NCI-H1048 (cell line): ENCODE results near the gene PDE6A.

Source experiments
- DNase-seq: peaks from one replicate; lab custom pipeline; 2025; lab: John Stamatoyannopoulos, UW

PDE6A gene

DNA sequence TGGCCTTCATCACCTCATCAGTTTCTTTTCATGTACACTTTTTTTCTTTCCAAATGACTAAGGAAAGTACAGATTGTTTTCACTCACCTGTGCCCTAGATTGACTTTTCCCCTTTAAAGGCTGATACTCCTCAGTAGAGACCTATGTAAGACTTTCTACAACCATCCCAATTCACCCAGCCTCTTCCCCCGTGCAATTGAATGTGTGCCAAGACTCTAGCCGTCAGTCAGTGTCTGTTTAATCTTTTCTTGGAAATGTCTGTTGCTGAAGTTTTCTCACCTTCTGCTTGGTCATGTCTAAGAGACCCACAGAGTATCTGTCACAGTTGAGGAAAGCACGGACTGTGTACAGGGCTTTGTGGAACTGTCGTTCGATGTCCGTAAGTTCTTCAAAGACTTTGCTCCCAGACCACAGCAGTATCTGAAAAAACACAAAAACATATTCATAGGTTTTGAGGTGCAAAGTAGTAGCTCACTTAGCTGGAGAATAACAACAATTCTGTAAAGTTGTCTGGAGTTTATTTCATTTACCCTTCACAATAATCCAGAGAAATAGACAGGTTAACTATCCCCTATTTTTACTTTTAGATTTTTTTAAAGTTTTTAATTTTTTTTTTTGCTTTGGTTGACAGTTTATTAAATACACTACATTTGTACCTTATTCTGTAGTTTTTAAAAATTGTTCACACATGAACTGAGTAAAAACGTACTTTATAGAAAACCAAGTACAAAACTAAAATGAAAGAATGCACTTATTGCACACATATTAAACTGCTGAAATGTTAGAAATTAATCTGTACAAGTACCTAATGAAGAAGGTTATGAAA lies 13.6 kb downstream of the PDE6A start:
- DNase-seq: no peak

DNA sequence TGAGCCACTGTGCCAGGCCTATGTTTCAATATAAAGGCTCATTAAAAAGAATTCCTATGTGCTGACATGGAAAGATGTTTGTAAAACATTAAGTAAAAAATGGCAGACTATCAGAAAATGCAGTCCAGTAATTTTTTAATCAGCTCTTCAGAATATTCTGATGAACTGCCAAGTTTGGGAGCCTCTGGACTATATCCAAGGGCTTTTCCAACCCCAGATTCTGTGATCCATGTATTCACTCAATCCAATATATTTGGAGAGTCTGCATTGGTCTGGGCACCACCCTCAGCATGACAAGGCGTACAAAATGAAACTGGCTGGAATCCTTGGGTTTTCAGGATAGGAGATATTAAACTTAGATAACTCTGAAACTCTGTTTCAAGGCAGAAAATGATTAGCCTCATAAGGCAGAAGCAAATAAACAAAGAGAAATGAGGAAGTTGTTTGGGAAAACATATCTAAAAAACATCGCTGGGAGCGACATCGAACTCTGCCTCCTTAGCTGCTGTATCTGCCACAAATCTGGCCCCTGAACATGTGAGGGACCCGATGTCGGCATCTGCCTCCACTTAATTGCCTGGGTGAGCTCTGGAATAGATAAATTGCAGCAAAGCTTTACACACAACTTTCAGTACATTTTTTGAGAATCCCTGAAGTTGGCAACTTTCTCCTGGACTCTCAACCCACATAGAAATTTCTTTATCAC lies 14.4 kb downstream of the PDE6A start:
- DNase-seq: no peak

DNA sequence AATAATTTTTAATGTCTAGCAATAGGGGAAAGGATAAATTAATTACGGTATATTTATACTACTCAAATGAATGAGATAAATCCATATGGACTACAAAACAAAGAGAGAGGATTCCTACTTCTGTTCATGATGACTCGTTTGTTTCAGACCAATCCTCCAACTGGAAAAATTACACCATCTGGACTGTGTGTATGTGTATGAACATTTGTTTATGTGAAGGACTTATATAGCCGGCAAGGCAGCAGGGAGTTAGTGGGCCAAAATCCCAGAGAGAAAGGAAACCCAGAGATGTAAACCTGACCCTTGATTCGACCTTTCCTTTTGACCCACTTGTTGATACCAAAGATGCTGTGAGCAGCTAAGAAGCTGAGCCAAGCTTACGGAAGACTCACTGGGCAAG lies 20.1 kb downstream of the PDE6A start:
- DNase-seq: no peak

DNA sequence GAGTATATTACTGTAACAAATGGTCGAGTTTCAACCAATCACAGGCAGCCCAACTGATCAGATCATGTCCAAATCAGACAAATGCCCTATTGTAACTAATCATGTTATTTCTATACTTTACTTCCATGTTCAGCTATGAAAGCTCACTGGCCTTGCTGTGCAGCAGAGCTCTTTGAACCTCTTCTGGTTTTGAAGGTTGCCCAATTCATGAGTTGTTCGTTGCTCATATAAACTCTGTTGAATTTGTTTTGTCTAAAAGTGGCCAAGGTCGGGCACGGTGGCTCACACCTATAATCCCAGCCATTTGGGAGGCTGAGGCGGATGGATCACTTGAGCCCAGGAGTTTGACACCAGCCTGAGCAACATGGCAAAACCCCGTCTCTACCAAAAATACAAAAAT lies 21.6 kb downstream of the PDE6A start:
- no peak for DNase-seq

DNA sequence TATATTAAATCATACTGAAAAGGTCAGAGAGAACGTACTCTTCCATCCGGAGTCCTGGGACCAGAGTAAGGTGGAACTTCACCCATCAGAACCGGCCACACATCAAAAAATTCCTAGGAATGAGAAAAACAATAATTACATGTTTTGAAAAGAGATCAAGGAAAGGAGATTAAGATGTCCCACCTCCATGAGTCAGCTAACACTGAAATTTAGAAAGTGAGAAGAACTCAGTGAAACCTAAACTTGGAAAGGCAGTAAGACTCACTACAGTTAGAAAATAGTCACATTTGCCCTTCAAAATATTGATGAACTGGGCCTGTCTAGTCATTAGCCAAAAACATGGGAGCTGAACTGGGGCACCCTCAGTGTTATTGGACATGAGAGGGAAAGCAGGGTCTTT lies 23.0 kb downstream of the PDE6A start:
- no peak for DNase-seq

DNA sequence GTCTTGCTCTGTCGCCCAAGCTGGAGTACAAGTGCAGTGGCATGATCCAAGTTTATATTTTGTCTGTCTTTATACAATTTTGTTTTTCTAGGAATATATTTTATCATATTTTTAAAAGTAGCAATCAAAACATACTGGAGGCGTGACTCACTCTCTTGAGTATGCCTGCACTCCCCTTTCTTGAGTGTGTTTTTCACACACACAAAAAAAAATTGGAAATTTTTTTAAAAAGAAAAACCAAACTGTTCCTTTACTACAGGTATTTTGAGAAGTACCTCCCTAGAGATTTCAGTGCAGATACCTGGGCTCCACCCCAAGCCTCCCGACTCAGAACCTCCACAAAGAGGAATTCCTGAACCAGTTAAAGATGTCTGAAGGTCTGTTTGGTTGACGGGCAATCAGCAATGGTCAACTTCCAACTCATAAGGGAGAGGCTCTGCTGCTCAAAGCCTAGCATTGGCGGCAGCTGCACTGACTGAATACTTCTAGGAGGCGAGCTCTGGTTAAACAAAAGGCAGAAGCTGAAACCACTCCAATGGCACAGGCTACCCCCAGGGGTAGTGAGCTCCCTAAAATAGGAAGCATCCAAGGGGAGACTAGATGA lies 27.4 kb downstream of the PDE6A start:
- DNase-seq: no peak

DNA sequence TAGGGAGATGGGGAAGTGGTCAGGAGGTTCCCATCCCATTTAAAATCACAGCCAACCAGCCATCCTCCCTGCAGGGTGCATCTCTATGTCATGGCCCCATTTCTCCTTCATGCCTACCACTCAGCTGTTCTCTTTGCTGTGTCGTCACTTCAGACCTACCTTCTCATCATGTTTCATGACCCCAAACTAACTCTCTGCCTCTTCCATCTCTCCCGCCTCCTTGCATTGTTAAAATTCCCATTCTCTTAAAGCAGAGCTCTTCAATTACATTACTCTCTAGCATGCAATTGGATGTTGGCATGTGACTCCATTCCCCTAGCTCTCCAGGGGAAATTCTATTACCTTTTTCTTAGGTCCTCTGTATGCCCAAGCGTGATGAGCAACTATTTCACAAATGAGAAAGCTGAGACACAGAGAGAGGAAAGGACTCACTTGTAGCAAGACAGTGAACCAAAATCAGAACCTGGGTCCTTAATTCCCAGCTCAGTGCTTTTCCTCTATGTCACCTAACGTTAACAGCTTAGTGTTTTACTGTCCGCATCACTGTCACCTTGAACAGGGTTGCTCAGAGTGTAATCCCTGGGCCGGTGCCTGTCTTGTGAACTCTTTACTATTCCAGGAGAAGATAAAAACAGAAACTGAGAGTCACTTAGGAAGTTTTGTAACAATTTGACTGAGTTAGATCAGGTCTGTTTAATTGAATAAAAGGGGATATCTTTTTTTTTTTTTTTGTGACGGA lies 28.1 kb downstream of the PDE6A start:
- DNase-seq: no peak

DNA sequence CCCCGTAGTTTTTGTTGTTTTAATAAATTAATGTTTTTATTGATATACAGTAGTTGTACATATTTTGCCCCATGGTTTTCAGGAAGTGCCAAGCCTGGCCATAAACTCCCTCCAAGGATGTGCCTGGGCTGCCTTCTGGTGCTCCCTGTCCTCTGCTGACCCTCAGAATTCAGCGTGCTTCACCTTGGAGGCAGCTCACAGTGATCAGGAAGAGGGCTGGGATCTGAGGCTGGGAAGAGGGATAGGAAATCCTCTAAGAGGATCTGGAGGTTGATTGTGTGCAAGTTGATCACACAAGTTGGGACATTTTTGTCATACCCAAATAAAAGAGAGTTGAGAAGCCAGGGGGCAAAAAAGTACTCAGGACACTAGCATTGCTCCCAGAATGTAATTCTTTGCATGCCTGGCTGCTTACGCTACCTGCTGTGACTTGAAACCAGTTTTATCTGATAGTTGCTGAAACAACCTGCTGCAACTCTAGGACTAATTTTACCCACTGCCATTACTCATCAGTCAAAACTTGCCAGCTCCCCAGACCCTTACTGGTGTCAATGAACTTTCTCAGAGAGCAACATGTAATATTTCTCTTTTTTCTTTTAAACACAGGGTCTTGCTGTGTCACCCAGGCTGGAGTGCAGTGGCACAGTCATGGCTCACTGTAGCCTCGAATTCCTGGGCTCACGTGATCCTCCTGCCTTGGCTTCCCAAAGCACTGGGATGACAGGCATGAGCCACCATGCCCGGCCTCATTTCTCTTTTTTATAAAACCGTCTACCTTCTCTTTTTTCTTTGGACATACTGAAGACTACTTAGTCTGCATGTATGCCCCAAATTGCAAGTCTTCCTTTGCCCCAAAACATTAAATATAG lies 29.0 kb downstream of the PDE6A start:
- DNase-seq: no peak

DNA sequence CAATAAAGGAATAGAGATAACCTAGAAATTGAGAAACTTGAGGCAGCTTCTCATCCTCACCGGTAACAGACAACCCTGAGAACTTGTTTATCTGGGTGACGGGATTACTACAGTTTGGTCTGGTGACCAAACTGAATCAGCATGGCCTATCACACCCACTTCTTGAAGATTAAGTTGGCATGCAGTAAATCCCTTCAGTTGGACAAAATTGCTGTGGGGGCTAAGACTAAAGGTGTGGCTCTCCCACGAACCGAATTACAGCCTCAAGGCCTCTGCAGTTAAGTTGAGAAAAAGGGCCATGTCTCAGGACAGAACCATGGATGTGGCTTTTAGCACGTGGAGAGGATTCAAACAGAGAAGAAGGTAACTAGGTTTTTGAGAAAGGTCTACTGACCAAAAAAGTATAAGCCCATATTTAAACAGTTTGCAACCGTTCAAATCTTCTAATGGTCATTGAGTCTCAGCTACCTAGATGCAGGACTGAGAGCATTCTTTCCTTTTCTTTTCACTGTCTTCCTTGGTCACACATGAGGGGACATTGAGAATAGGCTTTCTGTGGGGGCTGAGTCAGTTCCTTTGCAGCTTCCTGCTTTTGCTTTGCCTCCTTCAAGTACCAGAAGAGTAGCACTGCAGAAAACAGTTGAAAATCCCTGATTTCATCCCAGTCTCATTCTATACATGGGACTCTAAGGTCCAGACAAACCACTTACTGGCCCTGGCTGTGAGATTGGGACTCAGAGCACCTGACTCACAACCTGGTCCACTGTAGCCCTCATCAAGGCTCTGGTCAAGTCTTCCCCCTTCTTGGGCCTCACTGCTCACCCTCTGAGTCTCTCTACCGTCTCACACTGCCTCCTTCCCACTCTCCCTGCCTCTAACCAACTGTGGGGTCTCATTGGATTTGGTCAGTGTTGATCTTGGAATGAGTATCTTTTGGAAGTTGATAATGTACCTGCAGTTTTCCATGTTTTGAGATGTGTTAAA lies 30.9 kb downstream of the PDE6A start:
- no peak for DNase-seq

DNA sequence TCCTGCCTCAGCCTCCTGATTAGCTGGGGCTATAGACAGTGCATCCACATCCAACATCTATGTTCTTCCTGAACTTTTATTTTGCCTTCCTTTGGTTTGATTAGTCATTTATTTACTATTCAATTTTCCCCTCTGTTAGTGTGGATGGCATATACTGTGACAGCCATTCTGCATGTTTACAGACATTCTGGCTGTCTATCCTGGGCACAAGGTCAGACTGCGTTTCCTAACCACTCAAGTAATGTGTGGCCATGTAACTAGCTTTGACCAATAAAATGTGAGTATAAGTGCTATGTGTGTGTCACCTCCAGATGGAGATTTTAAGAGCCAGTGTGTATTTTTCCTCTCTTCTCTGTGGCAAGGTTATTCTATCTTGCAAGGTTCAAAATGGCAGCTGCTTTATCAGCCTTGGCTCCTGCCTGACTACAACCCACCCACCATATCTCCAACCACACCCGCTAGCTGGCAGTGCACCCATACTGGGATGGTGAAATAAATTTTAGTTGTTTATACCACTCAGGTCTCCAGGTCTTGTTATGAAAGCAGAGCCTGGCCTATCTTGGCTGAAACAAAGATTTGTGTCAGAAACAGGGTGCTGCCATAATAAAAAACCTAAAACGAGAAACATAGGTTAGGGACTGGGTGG lies 32.2 kb downstream of the PDE6A start:
- DNase-seq: no peak

DNA sequence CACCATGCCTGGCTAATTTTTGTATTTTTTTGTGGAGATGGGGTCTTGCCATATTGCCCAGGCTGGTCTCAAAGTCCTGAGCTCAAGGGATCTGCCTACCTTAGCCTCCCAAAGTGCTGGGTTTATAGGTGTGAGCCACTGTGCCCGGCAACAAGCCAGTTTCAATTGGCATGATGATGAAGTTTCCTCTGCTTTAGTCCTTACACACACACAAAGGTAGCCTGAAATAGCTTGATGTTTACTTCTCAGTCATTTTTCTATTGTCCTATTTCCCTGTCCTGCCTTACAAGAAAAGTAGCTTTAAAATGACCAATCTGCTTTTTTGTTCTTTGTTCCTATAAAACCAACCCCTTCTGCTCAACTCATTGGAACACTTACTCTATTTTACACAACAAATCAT lies 33.6 kb downstream of the PDE6A start:
- no peak for DNase-seq

DNA sequence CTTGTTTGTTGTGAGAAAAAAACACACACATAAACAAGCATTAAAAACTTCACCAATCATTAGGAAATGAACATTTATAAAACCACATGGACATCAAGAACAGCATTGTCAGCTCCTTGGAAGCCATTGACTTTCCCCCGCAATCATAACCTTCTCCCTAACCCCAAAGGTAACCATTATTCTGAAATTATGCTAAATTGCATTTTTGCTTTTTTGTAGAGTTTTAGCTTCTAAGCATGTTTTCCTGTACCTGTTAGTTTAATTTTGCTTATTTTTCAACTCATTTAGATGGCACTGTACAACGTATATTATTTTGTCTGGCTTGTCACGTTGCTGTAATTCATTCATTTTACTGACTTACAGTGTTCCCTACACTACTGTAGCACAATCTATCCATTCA lies 36.8 kb downstream of the PDE6A start:
- DNase-seq: no peak

DNA sequence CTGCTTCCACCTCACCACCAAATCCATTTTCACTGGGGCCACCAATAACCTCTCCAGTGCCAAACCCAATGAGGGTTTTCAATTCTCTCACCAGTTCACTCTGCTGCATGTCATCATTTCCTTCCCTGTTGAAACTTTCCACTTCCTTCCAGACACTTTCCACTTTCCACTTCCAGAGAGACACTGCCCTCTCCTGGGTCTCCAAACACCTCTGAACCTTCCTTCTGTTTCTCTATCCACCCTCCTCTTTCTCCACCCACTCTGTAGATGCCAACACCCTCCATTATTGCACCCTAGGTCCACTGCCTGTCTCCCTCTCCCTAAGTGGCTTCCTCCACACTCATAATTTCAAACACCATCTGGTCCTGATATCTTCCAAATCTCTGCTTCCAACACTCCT lies 39.6 kb downstream of the PDE6A start:
- no peak for DNase-seq

DNA sequence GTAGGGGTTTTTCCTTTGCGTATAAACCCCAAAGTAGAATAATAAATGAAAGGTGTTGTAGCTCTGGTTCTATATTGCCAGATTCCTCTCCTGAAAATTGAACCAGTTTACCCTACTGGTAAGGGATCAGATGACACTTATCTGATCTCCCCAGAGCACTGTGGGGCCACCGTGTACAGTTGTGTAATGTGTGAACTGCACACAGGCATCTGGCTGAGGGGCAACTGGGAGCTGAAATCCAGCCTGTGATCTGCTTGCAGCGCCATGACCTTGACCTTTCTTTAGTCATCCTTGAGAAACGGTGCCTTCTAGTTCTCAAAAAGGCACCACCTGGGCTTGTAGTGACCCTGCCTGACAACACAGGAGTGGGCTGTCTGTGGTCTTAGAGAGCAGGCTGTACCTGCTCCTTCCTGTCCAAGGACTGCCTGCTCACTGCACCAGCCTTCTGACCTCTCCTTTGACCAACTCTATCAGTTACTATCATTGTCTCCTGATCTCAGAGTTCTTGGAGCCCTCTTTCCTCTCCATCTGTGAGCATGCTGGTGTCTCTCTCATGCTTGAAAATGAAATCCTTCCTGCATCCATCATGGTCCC lies 40.2 kb downstream of the PDE6A start:
- no peak for DNase-seq

DNA sequence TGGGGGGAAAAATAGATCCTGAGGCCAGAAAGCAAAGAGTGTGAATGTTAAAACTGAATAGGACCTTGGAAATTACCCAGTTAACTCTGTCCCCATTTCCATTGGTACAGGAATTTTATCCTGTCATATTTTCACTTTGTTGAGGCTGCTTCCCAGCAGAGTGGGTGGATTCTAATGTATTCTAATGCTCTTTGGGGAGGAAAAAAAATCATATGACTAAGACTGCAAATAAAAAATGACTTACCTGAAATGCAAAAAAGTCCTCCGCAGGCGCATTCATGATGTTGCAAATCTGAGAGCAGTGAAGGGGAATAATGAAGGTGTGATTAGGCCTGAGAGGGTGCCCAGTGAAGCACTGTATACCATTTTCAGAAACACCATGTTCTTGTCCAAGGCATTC lies 41.2 kb downstream of the PDE6A start:
- DNase-seq: no peak

DNA sequence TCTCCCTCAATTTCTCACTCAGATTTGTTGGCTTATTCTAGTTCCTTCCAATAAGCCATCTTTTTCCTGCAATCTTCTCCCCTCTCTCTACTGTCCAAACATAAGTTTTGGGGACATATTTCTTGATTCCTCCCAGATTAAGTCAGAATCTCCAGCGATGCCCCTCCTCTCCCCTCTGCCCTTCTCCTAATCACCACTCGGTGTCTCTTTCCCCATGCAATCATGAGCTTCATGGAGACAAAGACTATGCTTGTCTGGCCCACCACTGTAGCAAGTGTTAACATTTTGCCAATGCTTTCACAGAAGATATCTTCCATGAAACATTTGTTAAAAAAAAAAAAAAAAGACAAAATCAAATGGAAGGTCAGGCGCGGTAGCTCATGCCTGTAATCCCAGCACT lies 42.4 kb downstream of the PDE6A start:
- DNase-seq: no peak

DNA sequence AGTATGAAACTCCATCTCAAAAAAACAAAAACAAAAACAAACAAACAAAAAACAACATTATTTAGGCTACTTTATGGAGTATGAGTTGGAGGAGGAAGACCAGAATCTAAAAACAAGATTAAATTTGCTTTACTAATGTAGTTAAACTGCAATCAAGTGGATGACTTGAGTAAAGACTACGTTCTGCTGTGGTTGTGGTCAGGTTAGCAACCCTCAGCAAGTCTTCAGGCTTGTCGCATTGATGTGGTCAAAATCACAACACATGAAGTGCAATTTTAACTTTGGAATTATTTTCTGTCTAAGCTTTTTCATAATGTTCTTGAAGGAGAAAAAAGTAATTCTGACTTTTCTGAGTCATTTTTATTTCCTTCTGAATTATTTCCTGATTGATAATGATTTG lies 43.1 kb downstream of the PDE6A start:
- no peak for DNase-seq

DNA sequence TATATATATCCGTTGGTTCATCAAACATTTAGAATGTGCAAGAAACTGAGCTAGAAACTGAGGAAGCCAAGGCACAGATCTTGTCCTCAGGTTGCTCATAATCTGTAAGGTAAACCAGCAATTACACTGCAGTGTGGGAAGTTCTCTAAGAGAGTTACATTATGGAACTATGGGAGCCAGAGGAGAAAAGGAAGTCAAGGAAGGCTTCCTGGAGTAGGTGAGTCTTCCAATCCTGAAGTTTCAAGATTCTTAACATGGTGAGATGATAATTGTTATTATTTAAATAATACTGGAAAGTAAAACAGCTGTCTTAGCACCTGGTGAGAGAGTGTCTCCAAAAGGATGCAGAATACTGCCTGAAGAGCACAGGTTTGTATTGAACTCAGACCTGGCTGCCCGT lies 44.2 kb downstream of the PDE6A start:
- no peak for DNase-seq

DNA sequence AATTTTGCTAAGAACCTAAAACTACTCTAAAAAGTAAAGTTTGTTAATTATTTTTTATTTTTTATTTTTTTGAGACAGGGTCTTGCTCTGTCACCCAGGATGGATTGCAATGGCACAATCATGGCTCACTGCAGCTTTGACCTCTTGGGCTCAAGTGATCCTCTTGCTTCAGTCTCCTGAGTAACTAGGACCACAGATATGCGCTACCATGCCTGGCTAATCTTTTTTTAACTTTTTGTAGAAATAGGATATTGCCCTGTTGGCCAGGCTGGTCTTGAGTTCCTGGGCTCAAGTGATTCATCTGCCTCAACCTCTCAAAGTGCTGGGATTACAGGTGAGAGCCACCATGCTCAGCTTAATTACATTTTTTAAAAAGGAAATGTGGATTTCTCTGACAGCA lies 45.8 kb downstream of the PDE6A start:
- no peak for DNase-seq
